CD4-positive, CD25-positive, alpha-beta regulatory T cell (primary cell): ENCODE data around the gene PRDX1. TPM values are rescaled to one million over a fixed set of nuclear protein-coding genes. Genes with fewer than 3 reads are reported as not detected.
"Not testable (repeated sequence)": the region's sequence is repeated elsewhere in the genome, so short reads cannot be mapped to it uniquely, and the experiment has no call there.

Experiments
- ATAC-seq, 2 donors: fragments of 150-1000 bp; cut with Tn5 transposase; one replicate each; pipeline ENCODE4 v1.10.0; 2021; ENCODE audit warnings: low read depth in 2 of 2, moderate number of reproducible peaks in 2 of 2, moderate library complexity in 1 of 2
- DNase-seq, 3 donors: peaks; one replicate each; pipeline versions ENCODE4 v3.0.0 to v3.0.0-alpha.2; 2012 to 2022; ENCODE audit warnings: mixed read lengths in 1 of 3
- H3K27ac ChIP-seq: one replicate; pipeline ENCODE4 v1.7.0; 2013; ENCODE audit warnings: mild to moderate bottlenecking, low read length; ENCODE audit not compliant: insufficient read depth, poor library complexity, severe bottlenecking
- H3K27me3 ChIP-seq: one replicate; pipeline ENCODE4 v1.7.0; 2013; ENCODE audit warnings: low read length; ENCODE audit not compliant: control insufficient read depth, insufficient read depth
- H3K36me3 ChIP-seq: one replicate; pipeline ENCODE4 v1.7.0; 2013; ENCODE audit warnings: mild to moderate bottlenecking, low read length, moderate library complexity; ENCODE audit not compliant: control insufficient read depth, insufficient read depth
- H3K4me1 ChIP-seq: 2 replicates; pipeline ENCODE4 v1.7.0; 2013; ENCODE audit warnings: mild to moderate bottlenecking, low read length; ENCODE audit not compliant: insufficient read depth, control insufficient read depth, poor library complexity, severe bottlenecking
- H3K4me3 ChIP-seq: one replicate; pipeline ENCODE4 v1.7.0; 2013; ENCODE audit warnings: low read depth, mild to moderate bottlenecking, low read length, moderate library complexity
- H3K9me3 ChIP-seq, 2 experiments: 1 replicate in 1 of 2; 2 replicates in 1 of 2; pipeline ENCODE4 v1.7.0; 2013; ENCODE audit warnings: low read length in 2 of 2, mild to moderate bottlenecking in 1 of 2, moderate library complexity in 1 of 2; ENCODE audit not compliant: control insufficient read depth in 2 of 2
- H3K27ac Mint-ChIP-seq, 3 donors: one replicate each; pipeline ENCODE4 v1.8.0; 2020 to 2022; ENCODE audit warnings: mild to moderate bottlenecking in 3 of 3, mixed read lengths in 3 of 3, moderate library complexity in 2 of 3
- H3K27me3 Mint-ChIP-seq: one replicate; pipeline ENCODE4 v1.8.0; 2022; ENCODE audit warnings: mild to moderate bottlenecking, mixed read lengths
- H3K36me3 Mint-ChIP-seq: one replicate; pipeline ENCODE4 v1.8.0; 2020; ENCODE audit warnings: mixed read lengths
- H3K4me1 Mint-ChIP-seq, 4 donors: one replicate each; pipeline ENCODE4 v1.8.0; 2020 to 2022; ENCODE audit warnings: mixed read lengths in 4 of 4, mild to moderate bottlenecking in 1 of 4
- H3K4me3 Mint-ChIP-seq, 4 donors: one replicate each; pipeline ENCODE4 v1.8.0; 2020 to 2022; ENCODE audit warnings: mild to moderate bottlenecking in 4 of 4, mixed read lengths in 4 of 4, moderate library complexity in 3 of 4
- H3K9me3 Mint-ChIP-seq, 7 donors: one replicate each; pipeline ENCODE4 v1.8.0; 2020 to 2022; ENCODE audit warnings: mixed read lengths in 7 of 7, mild to moderate bottlenecking in 3 of 7, moderate library complexity in 2 of 7
- polyA plus RNA-seq, 4 donors: library from polyadenylated mRNA; unstranded; fragments of 300-500 nt; fragmentation: Illumina TruSeq; gene quantifications; one replicate each; pipeline ENCODE4 v1.2.3, GENCODE V29; 2021
- total RNA-seq: library from RNA; stranded (reverse); gene quantifications from one replicate; pipeline ENCODE4 v1.2.3, GENCODE V29; 2022

Gene PRDX1
- total and polyA plus RNA-seq, 5 donors from 2014 or later: 96.7 to 384 (median 334) TPM

GRCh38 chr1:45531873-45532272 is 10.2 kb upstream of the PRDX1 start:
- H3K4me1 ChIP-seq: no peaks in the 10 kb centered on the region
- no peak for DNase-seq
- H3K27me3 ChIP-seq: no peaks in the 10 kb centered on the region
- H3K4me3 ChIP-seq: no peak overlapping the region
- no peaks in the 10 kb centered on the region for H3K9me3 ChIP-seq
- no peak for ATAC-seq
- peaks cover 0 to 9% (median 3%) of the 10 kb centered on the region in 4 donors for H3K4me1 Mint-ChIP-seq
- no peak overlapping the region for H3K4me3 Mint-ChIP-seq
- no peaks in the 10 kb centered on the region for H3K36me3 ChIP-seq
- no peaks in the 10 kb centered on the region for H3K36me3 Mint-ChIP-seq
- no peaks in the 10 kb centered on the region for H3K9me3 Mint-ChIP-seq
- H3K27me3 Mint-ChIP-seq: peaks cover 10% of the 10 kb centered on the region
- no peak overlapping the region for H3K27ac Mint-ChIP-seq
- no peak overlapping the region for H3K27ac ChIP-seq

GRCh38 chr1:45530632-45531135 is 9.0 kb upstream of the PRDX1 start:
- Mint-ChIP-seq H3K27ac (no peak overlapping the region), H3K4me1 (peaks cover 0 to 2% (median 0%) of the 10 kb centered on the region in 4 donors), H3K36me3 (no peaks in the 10 kb centered on the region), H3K27me3 (peaks cover 16% of the 10 kb centered on the region), H3K4me3 (no peak overlapping the region), H3K9me3 (no peaks in the 10 kb centered on the region)
- no peak for ATAC-seq
- Histone ChIP-seq H3K4me3 (no peak overlapping the region), H3K9me3 (no peaks in the 10 kb centered on the region), H3K27ac (no peak overlapping the region), H3K36me3 (no peaks in the 10 kb centered on the region), H3K27me3 (no peaks in the 10 kb centered on the region), H3K4me1 (no peaks in the 10 kb centered on the region)
- no peak for DNase-seq

GRCh38 chr1:45526135-45526644 is 4.5 kb upstream of the PRDX1 start:
- H3K4me1 Mint-ChIP-seq: peaks cover 5 to 11% (median 10%) of the 10 kb centered on the region in 4 donors
- ATAC-seq: no peak
- Histone ChIP-seq H3K9me3 (no peaks in the 10 kb centered on the region), H3K27me3 (no peaks in the 10 kb centered on the region), H3K4me3 (no peak overlapping the region), H3K4me1 (peaks cover 8% of the 10 kb centered on the region), H3K27ac (no peak overlapping the region), H3K36me3 (no peaks in the 10 kb centered on the region)
- H3K4me3 Mint-ChIP-seq: peak overlapping the region in 1 of 4 donors; percentile 39
- DNase-seq: no peak
- H3K36me3 Mint-ChIP-seq: no peaks in the 10 kb centered on the region
- no peaks in the 10 kb centered on the region for H3K9me3 Mint-ChIP-seq
- peaks cover 16% of the 10 kb centered on the region for H3K27me3 Mint-ChIP-seq
- H3K27ac Mint-ChIP-seq: no peak overlapping the region

GRCh38 chr1:45523975-45524374 is 2.3 kb upstream of the PRDX1 start:
- Mint-ChIP-seq H3K4me1 (peaks cover 9 to 31% (median 20%) of the 10 kb centered on the region in 4 donors), H3K27me3 (peaks cover 16% of the 10 kb centered on the region), H3K4me3 (peak overlapping the region in 2 of 4 donors; percentile 29 to 69)
- H3K4me3 ChIP-seq, H3K36me3 Mint-ChIP-seq, H3K27me3 ChIP-seq, H3K27ac ChIP-seq, ATAC-seq, H3K9me3 Mint-ChIP-seq, DNase-seq, H3K27ac Mint-ChIP-seq, H3K9me3 ChIP-seq, H3K36me3 ChIP-seq: not testable (repeated sequence)
- H3K4me1 ChIP-seq: peaks cover 27% of the 10 kb centered on the region

- Mint-ChIP-seq H3K27me3 (peaks cover 12% of the 10 kb centered on the region), H3K4me1 (peaks cover 14 to 36% (median 25%) of the 10 kb centered on the region in 4 donors)
- not testable (repeated sequence) for H3K36me3 Mint-ChIP-seq, H3K27me3 ChIP-seq, H3K4me3 Mint-ChIP-seq, ATAC-seq, H3K9me3 ChIP-seq, H3K27ac ChIP-seq, DNase-seq, H3K36me3 ChIP-seq, H3K27ac Mint-ChIP-seq, H3K9me3 Mint-ChIP-seq, H3K4me3 ChIP-seq
- H3K4me1 ChIP-seq: peaks cover 32% of the 10 kb centered on the region
Measured at GRCh38 chr1:45523516-45523915, 1.8 kb upstream of the PRDX1 start.

- peak overlapping the region; percentile 78 for H3K27ac ChIP-seq
- H3K4me1 ChIP-seq: peaks cover 32% of the 10 kb centered on the region
- H3K4me3 ChIP-seq: peak overlapping the region; percentile 77
- peak overlapping the region; percentile 88 to 99 (median 91) for H3K27ac Mint-ChIP-seq
- no peaks in the 10 kb centered on the region for H3K9me3 Mint-ChIP-seq
- DNase-seq: peak in 1 of 3 donors; percentile 58
- H3K9me3 ChIP-seq: no peaks in the 10 kb centered on the region
- peaks cover 15 to 38% (median 26%) of the 10 kb centered on the region in 4 donors for H3K4me1 Mint-ChIP-seq
- H3K27me3 Mint-ChIP-seq: peaks cover 7% of the 10 kb centered on the region
- H3K27me3 ChIP-seq: no peaks in the 10 kb centered on the region
- H3K4me3 Mint-ChIP-seq: peak overlapping the region; percentile 90 to 97 (median 94)
- no peaks in the 10 kb centered on the region for H3K36me3 Mint-ChIP-seq
- no peaks in the 10 kb centered on the region for H3K36me3 ChIP-seq
- ATAC-seq: no peak
Measured at GRCh38 chr1:45522324-45523104, 830 bp upstream of the PRDX1 start.

GRCh38 chr1:45519774-45520173 is 1.9 kb downstream of the PRDX1 start:
- H3K4me1 Mint-ChIP-seq: peaks cover 15 to 47% (median 29%) of the 10 kb centered on the region in 4 donors

More at GRCh38 chr1:45519774-45520173, 1.9 kb downstream of the PRDX1 start:
- not testable (repeated sequence) for H3K27me3 ChIP-seq, DNase-seq, H3K27me3 Mint-ChIP-seq, H3K9me3 Mint-ChIP-seq, ATAC-seq, H3K9me3 ChIP-seq, H3K27ac ChIP-seq
- Histone ChIP-seq H3K4me1 (peaks cover 32% of the 10 kb centered on the region), H3K4me3 (peak overlapping the region; percentile 60), H3K36me3 (peaks cover 24% of the 10 kb centered on the region)
- Mint-ChIP-seq H3K27ac (peak overlapping the region; percentile 69 to 91 (median 79)), H3K4me3 (peak overlapping the region; percentile 90 to 97 (median 94)), H3K36me3 (peaks cover 17% of the 10 kb centered on the region)
